Upper lobe of left lung (tissue), 4 donors: ENCODE data around the gene POLR2B.
"Not testable (repeated sequence)": the region's sequence is repeated elsewhere in the genome, so short reads cannot be mapped to it uniquely, and the experiment has no call there.

ENCODE experiments used
- CTCF ChIP-seq, 6 experiments: fragments of 450-650 bp in 4 of 6; fragments of 200-600 bp in 2 of 6; sonication (generic) in 2 of 6; IDR thresholded peaks; one replicate each; pipeline ENCODE4 v1.5.1; 2016 to 2019; ENCODE audit warnings: antibody characterized with exemption in 6 of 6
- POLR2A ChIP-seq, 4 donors: fragments of 450-650 bp; IDR thresholded peaks; one replicate each; pipeline ENCODE4 v1.5.1; 2016 to 2017; ENCODE audit warnings: antibody characterized with exemption in 4 of 4, mild to moderate bottlenecking in 2 of 4

- not testable (repeated sequence) for TF ChIP-seq POLR2A, CTCF (IDR thresholded peaks at IDR 0.05)
These were observed 82.0 kb downstream of the POLR2B start for GRCh38 chr4:57060717-57061067.
